Suprapubic skin (tissue), 4 donors: ENCODE measurements around the gene SMPD3. TPM values are rescaled to one million over a fixed set of nuclear protein-coding genes. Genes with fewer than 3 reads are reported as not detected.

Experiments
- DNase-seq, 2 donors: peaks; one replicate each; pipeline ENCODE4 v3.0.0-alpha.2; 2019; ENCODE audit warnings: low spot score in 2 of 2
- H3K27ac ChIP-seq: fragments of 200-600 bp; sonication (generic); one replicate; pipeline ENCODE4 v1.5.1; 2019
- H3K27me3 ChIP-seq: fragments of 200-600 bp; sonication (generic); one replicate; pipeline ENCODE4 v1.5.1; 2019
- H3K36me3 ChIP-seq: fragments of 200-600 bp; sonication (generic); one replicate; pipeline ENCODE4 v1.5.1; 2019
- H3K4me1 ChIP-seq: fragments of 200-600 bp; sonication (generic); one replicate; pipeline ENCODE4 v1.5.1; 2019
- H3K4me3 ChIP-seq: fragments of 200-600 bp; sonication (generic); one replicate; pipeline ENCODE4 v1.5.1; 2019; ENCODE audit warnings: mild to moderate bottlenecking
- H3K9me3 ChIP-seq: fragments of 200-600 bp; sonication (generic); one replicate; pipeline ENCODE4 v1.5.1; 2019
- EP300 ChIP-seq: sonication (generic); formaldehyde crosslinking; IDR thresholded peaks from one replicate; pipeline ENCODE4 v1.6.1; 2017; ENCODE audit warnings: antibody characterized with exemption
- POLR2A ChIP-seq, 2 donors: fragments of 450-650 bp; IDR thresholded peaks; one replicate each; pipeline ENCODE4 v1.6.1; 2017; ENCODE audit warnings: antibody characterized with exemption in 2 of 2, mild to moderate bottlenecking in 2 of 2, moderate library complexity in 2 of 2
- POLR2AphosphoS5 ChIP-seq, 3 donors: sonication (generic); formaldehyde crosslinking; IDR thresholded peaks; one replicate each; pipeline ENCODE4 v1.6.1; 2017; ENCODE audit warnings: antibody characterized with exemption in 3 of 3
- WGBS: methylation state at CpG from one replicate; pipeline ENCODE4 v1.1.5; 2018; 5-methylcytosine and 5-hydroxymethylcytosine counted together
- total RNA-seq, 4 donors: library from RNA; depleted of rRNA; stranded (reverse); fragments of >200 nt; gene quantifications; one replicate each; pipeline ENCODE4 v1.1.0, GENCODE V29; 2016
- TF ChIP-seq, protein P1 (sequence below), 2 donors: fragments of 200-600 bp in 1 of 2; fragments of 450-650 bp in 1 of 2; sonication (generic) in 1 of 2; IDR thresholded peaks; one replicate each; pipeline ENCODE4 v1.5.1; 2016 to 2019; ENCODE audit warnings: antibody characterized with exemption in 2 of 2, mild to moderate bottlenecking in 1 of 2, moderate library complexity in 1 of 2

Gene SMPD3
- total RNA-seq, 4 donors from 2014 or later, result 26.2 to 64.9 (median 39.9) TPM

DNA sequence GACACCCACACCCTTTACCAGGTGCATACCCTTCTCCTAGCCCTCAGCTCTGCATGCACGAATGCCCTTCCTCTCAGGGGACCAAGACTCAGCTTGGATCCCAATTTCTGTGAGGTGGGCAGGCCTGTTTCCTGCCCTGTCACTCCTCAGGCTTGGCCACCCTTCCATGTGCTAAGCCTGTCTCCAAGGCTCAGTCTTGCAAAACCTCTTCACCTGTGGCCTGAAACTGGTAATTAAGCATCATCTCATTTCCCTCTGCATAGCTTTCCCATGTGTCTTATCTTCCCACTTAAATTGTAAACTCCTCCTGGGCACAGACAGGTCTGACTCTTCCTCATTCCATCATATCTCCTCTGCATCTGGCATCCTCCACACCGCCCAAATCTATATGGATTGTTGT, 31.0 kb upstream of the SMPD3 start:
- TF ChIP-seq POLR2A (IDR thresholded peaks at IDR 0.05) (no peak), EP300 (no peak), POLR2AphosphoS5 (IDR thresholded peaks at IDR 0.05) (no peak)
- TF ChIP-seq, protein P1, sequence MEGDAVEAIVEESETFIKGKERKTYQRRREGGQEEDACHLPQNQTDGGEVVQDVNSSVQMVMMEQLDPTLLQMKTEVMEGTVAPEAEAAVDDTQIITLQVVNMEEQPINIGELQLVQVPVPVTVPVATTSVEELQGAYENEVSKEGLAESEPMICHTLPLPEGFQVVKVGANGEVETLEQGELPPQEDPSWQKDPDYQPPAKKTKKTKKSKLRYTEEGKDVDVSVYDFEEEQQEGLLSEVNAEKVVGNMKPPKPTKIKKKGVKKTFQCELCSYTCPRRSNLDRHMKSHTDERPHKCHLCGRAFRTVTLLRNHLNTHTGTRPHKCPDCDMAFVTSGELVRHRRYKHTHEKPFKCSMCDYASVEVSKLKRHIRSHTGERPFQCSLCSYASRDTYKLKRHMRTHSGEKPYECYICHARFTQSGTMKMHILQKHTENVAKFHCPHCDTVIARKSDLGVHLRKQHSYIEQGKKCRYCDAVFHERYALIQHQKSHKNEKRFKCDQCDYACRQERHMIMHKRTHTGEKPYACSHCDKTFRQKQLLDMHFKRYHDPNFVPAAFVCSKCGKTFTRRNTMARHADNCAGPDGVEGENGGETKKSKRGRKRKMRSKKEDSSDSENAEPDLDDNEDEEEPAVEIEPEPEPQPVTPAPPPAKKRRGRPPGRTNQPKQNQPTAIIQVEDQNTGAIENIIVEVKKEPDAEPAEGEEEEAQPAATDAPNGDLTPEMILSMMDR (IDR thresholded peaks at IDR 0.05), result no peak
- H3K36me3 ChIP-seq, result no peaks in the 10 kb centered on the region
- no peak overlapping the region for H3K4me3 ChIP-seq
- no peak for DNase-seq
- H3K27me3 ChIP-seq, result no peaks in the 10 kb centered on the region
- H3K27ac ChIP-seq, result no peak overlapping the region
- WGBS, result 72% methylated on average over 2 of the region's 2 CpGs
- H3K9me3 ChIP-seq, result no peaks in the 10 kb centered on the region
- H3K4me1 ChIP-seq, result no peaks in the 10 kb centered on the region

- Histone ChIP-seq H3K27me3 (no peaks in the 10 kb centered on the region), H3K4me3 (no peak overlapping the region), H3K36me3 (no peaks in the 10 kb centered on the region), H3K27ac (no peak overlapping the region), H3K4me1 (no peaks in the 10 kb centered on the region), H3K9me3 (no peaks in the 10 kb centered on the region)
- TF ChIP-seq EP300 (no peak), POLR2AphosphoS5 (IDR thresholded peaks at IDR 0.05) (no peak), POLR2A (IDR thresholded peaks at IDR 0.05) (no peak)
- TF ChIP-seq, protein P1 (IDR thresholded peaks at IDR 0.05), result no peak
- DNase-seq, result no peak
- 79% methylated on average over 2 of the region's 2 CpGs for WGBS
Measured at GRCh38 chr16:68478526-68479250, 30.4 kb upstream of the SMPD3 start.

DNA sequence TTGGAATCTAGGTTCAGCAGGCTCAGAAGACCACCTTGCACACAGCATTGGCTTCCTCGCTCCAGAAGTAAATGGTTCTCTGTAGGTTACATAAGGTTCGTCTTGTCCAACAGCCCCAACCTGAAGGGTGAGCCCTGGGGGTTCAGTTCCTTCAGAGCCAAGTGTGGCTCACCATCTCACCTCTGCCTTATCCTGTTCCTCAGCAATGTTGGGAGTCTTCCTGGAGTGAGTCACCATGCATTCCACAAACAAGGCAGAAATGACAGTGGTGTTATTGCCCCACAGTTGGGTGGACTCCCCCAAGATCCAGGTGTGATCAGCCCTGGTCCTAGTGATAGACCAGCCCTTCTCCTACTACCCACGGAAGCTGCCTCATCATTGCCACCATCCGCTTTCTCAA, 26.8 kb upstream of the SMPD3 start:
- no peak overlapping the region for H3K4me3 ChIP-seq
- WGBS, result 79% methylated on average over 2 of the region's 4 CpGs
- H3K4me1 ChIP-seq, result peaks cover 15% of the 10 kb centered on the region
- no peak for DNase-seq
- H3K36me3 ChIP-seq, result no peaks in the 10 kb centered on the region
- no peaks in the 10 kb centered on the region for H3K27me3 ChIP-seq
- TF ChIP-seq EP300 (no peak), POLR2AphosphoS5 (IDR thresholded peaks at IDR 0.05) (no peak), POLR2A (IDR thresholded peaks at IDR 0.05) (no peak)
- TF ChIP-seq, protein P1 (IDR thresholded peaks at IDR 0.05), result no peak
- H3K9me3 ChIP-seq, result no peaks in the 10 kb centered on the region
- no peak overlapping the region for H3K27ac ChIP-seq

- 77% methylated on average over 7 of the region's 7 CpGs for WGBS
- DNase-seq, result no peak
- H3K4me1 ChIP-seq, result peaks cover 28% of the 10 kb centered on the region
- TF ChIP-seq EP300 (no peak), POLR2AphosphoS5 (IDR thresholded peaks at IDR 0.05) (no peak), POLR2A (IDR thresholded peaks at IDR 0.05) (no peak)
- TF ChIP-seq, protein P1 (IDR thresholded peaks at IDR 0.05), result no peak
- no peaks in the 10 kb centered on the region for H3K27me3 ChIP-seq
- no peak overlapping the region for H3K27ac ChIP-seq
- H3K36me3 ChIP-seq, result no peaks in the 10 kb centered on the region
- no peak overlapping the region for H3K4me3 ChIP-seq
- H3K9me3 ChIP-seq, result no peaks in the 10 kb centered on the region
Measured at GRCh38 chr16:68473358-68474070, 25.2 kb upstream of the SMPD3 start.

- H3K4me1 ChIP-seq, result peaks cover 29% of the 10 kb centered on the region
- whole genome bisulfite sequencing, result 92% methylated on average over 3 of the region's 5 CpGs
Measured at GRCh38 chr16:68472581-68472980, 24.3 kb upstream of the SMPD3 start.

More at GRCh38 chr16:68472581-68472980, 24.3 kb upstream of the SMPD3 start:
- no peak overlapping the region for H3K4me3 ChIP-seq
- TF ChIP-seq, protein P1 (IDR thresholded peaks at IDR 0.05), result no peak
- TF ChIP-seq POLR2AphosphoS5 (IDR thresholded peaks at IDR 0.05) (no peak), POLR2A (IDR thresholded peaks at IDR 0.05) (no peak), EP300 (no peak)
- no peaks in the 10 kb centered on the region for H3K36me3 ChIP-seq
- no peak for DNase-seq
- H3K9me3 ChIP-seq, result no peaks in the 10 kb centered on the region
- H3K27me3 ChIP-seq, result no peaks in the 10 kb centered on the region
- H3K27ac ChIP-seq, result no peak overlapping the region
